WTC11 (cell line): ENCODE data around the gene VILL. TPM values are rescaled to one million over a fixed set of nuclear protein-coding genes. Genes with fewer than 3 reads are reported as not detected.

Experiments
- CBFB ChIP-seq: sonication (generic); formaldehyde crosslinking; IDR thresholded peaks from 2 replicates; pipeline ENCODE4 v1.8.1; 2022; ENCODE audit warnings: mild to moderate bottlenecking, low read depth, missing genetic modification reagents
- CREB1 ChIP-seq: sonication (generic); formaldehyde crosslinking; IDR thresholded peaks from 2 replicates; pipeline ENCODE4 v1.8.0; 2023; ENCODE audit warnings: mild to moderate bottlenecking, missing genetic modification reagents
- CREM ChIP-seq: sonication (generic); formaldehyde crosslinking; IDR thresholded peaks from 2 replicates; pipeline ENCODE4 v1.8.1; 2022; ENCODE audit warnings: mild to moderate bottlenecking, missing genetic modification reagents, moderate library complexity
- ETV6 ChIP-seq: sonication (generic); formaldehyde crosslinking; IDR thresholded peaks from 2 replicates; pipeline ENCODE4 v1.8.1; 2022; ENCODE audit warnings: mild to moderate bottlenecking, missing genetic modification reagents
- FOXJ3 ChIP-seq: sonication (generic); formaldehyde crosslinking; IDR thresholded peaks from 2 replicates; pipeline ENCODE4 v1.9.0; 2021; ENCODE audit warnings: missing genetic modification reagents, mild to moderate bottlenecking, borderline replicate concordance
- FOXP1 ChIP-seq: sonication (generic); formaldehyde crosslinking; IDR thresholded peaks from 2 replicates; pipeline ENCODE4 v1.8.0; 2022; ENCODE audit warnings: missing genetic modification reagents, mild to moderate bottlenecking, moderate library complexity, borderline replicate concordance
- HMGA2 ChIP-seq: fragments of 250-450 bp; sonication (Bioruptor Pico); IDR thresholded peaks from 2 replicates; pipeline ENCODE4 v1.4.0; 2021; ENCODE audit warnings: mild to moderate bottlenecking, moderate library complexity
- JUN ChIP-seq: sonication (generic); formaldehyde crosslinking; IDR thresholded peaks from 2 replicates; pipeline ENCODE4 v1.8.0; 2023; ENCODE audit warnings: mild to moderate bottlenecking, missing genetic modification reagents
- NFYB ChIP-seq: sonication (generic); formaldehyde crosslinking; conservative IDR thresholded peaks from 2 replicates; pipeline ENCODE4 v1.8.0; 2022; ENCODE audit warnings: low read depth, missing genetic modification reagents
- NR1H2 ChIP-seq: sonication (generic); formaldehyde crosslinking; IDR thresholded peaks from 2 replicates; pipeline ENCODE4 v1.9.0; 2021; ENCODE audit warnings: mild to moderate bottlenecking, moderate library complexity, missing genetic modification reagents
- TEAD4 ChIP-seq: sonication (generic); formaldehyde crosslinking; IDR thresholded peaks from 2 replicates; pipeline ENCODE4 v1.8.0; 2022; ENCODE audit warnings: mild to moderate bottlenecking, missing genetic modification reagents
- ZBTB21 ChIP-seq: sonication (generic); formaldehyde crosslinking; IDR thresholded peaks from 2 replicates; pipeline ENCODE4 v1.8.1; 2023; ENCODE audit warnings: mild to moderate bottlenecking, missing genetic modification reagents, borderline replicate concordance
- ZNF121 ChIP-seq: sonication (generic); formaldehyde crosslinking; IDR thresholded peaks from 2 replicates; pipeline ENCODE4 v1.8.0; 2023; ENCODE audit warnings: missing genetic modification reagents
- ZNF396 ChIP-seq: fragments of 250-450 bp; sonication (Bioruptor Pico); IDR thresholded peaks from 2 replicates; pipeline ENCODE4 v1.8.0; 2021; ENCODE audit warnings: mild to moderate bottlenecking, moderate library complexity, borderline replicate concordance
- ZNF671 ChIP-seq: fragments of 250-450 bp; sonication (Bioruptor Pico); IDR thresholded peaks from 2 replicates; pipeline ENCODE4 v1.8.0; 2021; ENCODE audit warnings: mild to moderate bottlenecking
- total RNA-seq: library from RNA; stranded (reverse); gene quantifications from 3 replicates; pipeline ENCODE4 v1.2.3, GENCODE V29; 2021
- TF ChIP-seq, protein P1 (sequence below): sonication (generic); formaldehyde crosslinking; IDR thresholded peaks from 2 replicates; pipeline ENCODE4 v1.8.0; 2022; ENCODE audit warnings: mild to moderate bottlenecking, missing genetic modification reagents
- TF ChIP-seq, protein P2 (sequence below): sonication (generic); formaldehyde crosslinking; IDR thresholded peaks from 2 replicates; pipeline ENCODE4 v1.8.1; 2023; ENCODE audit warnings: mild to moderate bottlenecking, missing genetic modification reagents, borderline replicate concordance
- TF ChIP-seq, protein P3 (sequence below): sonication (generic); formaldehyde crosslinking; IDR thresholded peaks from 2 replicates; pipeline ENCODE4 v1.8.0; 2022; ENCODE audit warnings: missing genetic modification reagents
- TF ChIP-seq, protein P4 (sequence below): sonication (generic); formaldehyde crosslinking; IDR thresholded peaks from 2 replicates; pipeline ENCODE4 v1.8.0; 2023; ENCODE audit warnings: missing genetic modification reagents, mild to moderate bottlenecking, borderline replicate concordance
- TF ChIP-seq, protein P5 (sequence below): sonication (generic); formaldehyde crosslinking; IDR thresholded peaks from 2 replicates; pipeline ENCODE4 v1.8.1; 2023; ENCODE audit warnings: mild to moderate bottlenecking, moderate library complexity, missing genetic modification reagents
- TF ChIP-seq, protein P6 (sequence below): sonication (generic); formaldehyde crosslinking; IDR thresholded peaks from 2 replicates; pipeline ENCODE4 v1.8.1; 2022; ENCODE audit warnings: low read depth, missing genetic modification reagents, borderline replicate concordance

Gene VILL
- total RNA-seq, 1 experiment from 2014 or later = 4.7 TPM

DNA sequence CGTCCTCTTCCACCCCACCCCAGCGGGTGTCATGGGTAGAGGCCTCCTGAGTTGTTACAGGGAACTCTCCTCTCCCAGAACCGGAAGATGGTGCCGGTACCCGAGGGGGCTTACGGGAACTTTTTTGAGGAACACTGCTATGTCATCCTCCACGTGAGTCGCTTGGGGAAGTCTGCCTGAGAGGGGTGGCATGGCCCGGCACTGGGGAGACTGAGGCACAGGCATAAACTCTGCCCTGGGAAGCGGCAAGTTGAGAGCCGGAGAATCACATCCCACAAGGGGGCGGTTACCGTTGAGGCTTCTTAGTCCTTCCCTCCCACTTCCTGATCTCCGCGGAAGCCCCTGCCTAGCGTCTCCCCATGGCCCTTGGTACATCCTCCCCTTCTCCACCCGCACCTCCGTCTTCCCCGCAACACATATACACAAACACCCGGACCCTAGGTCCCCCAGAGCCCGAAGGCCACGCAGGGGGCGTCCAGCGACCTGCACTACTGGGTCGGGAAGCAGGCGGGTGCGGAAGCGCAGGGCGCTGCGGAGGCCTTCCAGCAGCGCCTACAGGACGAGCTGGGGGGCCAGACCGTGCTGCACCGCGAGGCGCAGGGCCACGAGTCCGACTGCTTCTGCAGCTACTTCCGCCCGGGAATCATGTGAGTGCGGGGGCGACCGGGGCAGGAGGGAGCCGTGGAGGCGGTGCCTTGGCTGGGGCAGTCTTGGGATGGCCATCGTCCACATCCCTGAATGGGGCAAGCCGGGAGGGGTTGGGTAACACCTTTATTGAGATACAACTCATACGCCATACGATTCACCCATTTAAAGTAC, 3.4 kb downstream of the VILL start (continued):
- TF ChIP-seq ZNF671 (CRISPR knock-in tag) = no peak
- TF ChIP-seq, protein P1, sequence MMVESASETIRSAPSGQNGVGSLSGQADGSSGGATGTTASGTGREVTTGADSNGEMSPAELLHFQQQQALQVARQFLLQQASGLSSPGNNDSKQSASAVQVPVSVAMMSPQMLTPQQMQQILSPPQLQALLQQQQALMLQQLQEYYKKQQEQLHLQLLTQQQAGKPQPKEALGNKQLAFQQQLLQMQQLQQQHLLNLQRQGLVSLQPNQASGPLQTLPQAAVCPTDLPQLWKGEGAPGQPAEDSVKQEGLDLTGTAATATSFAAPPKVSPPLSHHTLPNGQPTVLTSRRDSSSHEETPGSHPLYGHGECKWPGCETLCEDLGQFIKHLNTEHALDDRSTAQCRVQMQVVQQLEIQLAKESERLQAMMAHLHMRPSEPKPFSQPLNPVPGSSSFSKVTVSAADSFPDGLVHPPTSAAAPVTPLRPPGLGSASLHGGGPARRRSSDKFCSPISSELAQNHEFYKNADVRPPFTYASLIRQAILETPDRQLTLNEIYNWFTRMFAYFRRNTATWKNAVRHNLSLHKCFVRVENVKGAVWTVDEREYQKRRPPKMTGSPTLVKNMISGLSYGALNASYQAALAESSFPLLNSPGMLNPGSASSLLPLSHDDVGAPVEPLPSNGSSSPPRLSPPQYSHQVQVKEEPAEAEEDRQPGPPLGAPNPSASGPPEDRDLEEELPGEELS (CRISPR knock-in tag) = peak; percentile 83; the same call in 1 of the 2 replicates
- TF ChIP-seq ZNF121 (CRISPR knock-in tag) = no peak
- no peak for TF ChIP-seq HMGA2 (CRISPR knock-in tag)
- no peak for TF ChIP-seq NR1H2
- TF ChIP-seq, protein P2, sequence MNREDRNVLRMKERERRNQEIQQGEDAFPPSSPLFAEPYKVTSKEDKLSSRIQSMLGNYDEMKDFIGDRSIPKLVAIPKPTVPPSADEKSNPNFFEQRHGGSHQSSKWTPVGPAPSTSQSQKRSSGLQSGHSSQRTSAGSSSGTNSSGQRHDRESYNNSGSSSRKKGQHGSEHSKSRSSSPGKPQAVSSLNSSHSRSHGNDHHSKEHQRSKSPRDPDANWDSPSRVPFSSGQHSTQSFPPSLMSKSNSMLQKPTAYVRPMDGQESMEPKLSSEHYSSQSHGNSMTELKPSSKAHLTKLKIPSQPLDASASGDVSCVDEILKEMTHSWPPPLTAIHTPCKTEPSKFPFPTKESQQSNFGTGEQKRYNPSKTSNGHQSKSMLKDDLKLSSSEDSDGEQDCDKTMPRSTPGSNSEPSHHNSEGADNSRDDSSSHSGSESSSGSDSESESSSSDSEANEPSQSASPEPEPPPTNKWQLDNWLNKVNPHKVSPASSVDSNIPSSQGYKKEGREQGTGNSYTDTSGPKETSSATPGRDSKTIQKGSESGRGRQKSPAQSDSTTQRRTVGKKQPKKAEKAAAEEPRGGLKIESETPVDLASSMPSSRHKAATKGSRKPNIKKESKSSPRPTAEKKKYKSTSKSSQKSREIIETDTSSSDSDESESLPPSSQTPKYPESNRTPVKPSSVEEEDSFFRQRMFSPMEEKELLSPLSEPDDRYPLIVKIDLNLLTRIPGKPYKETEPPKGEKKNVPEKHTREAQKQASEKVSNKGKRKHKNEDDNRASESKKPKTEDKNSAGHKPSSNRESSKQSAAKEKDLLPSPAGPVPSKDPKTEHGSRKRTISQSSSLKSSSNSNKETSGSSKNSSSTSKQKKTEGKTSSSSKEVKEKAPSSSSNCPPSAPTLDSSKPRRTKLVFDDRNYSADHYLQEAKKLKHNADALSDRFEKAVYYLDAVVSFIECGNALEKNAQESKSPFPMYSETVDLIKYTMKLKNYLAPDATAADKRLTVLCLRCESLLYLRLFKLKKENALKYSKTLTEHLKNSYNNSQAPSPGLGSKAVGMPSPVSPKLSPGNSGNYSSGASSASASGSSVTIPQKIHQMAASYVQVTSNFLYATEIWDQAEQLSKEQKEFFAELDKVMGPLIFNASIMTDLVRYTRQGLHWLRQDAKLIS (CRISPR knock-in tag) = no peak
- TF ChIP-seq FOXJ3 (CRISPR knock-in tag) = no peak
- peak; percentile 95 for TF ChIP-seq ETV6 (CRISPR knock-in tag)
- TF ChIP-seq, protein P3, sequence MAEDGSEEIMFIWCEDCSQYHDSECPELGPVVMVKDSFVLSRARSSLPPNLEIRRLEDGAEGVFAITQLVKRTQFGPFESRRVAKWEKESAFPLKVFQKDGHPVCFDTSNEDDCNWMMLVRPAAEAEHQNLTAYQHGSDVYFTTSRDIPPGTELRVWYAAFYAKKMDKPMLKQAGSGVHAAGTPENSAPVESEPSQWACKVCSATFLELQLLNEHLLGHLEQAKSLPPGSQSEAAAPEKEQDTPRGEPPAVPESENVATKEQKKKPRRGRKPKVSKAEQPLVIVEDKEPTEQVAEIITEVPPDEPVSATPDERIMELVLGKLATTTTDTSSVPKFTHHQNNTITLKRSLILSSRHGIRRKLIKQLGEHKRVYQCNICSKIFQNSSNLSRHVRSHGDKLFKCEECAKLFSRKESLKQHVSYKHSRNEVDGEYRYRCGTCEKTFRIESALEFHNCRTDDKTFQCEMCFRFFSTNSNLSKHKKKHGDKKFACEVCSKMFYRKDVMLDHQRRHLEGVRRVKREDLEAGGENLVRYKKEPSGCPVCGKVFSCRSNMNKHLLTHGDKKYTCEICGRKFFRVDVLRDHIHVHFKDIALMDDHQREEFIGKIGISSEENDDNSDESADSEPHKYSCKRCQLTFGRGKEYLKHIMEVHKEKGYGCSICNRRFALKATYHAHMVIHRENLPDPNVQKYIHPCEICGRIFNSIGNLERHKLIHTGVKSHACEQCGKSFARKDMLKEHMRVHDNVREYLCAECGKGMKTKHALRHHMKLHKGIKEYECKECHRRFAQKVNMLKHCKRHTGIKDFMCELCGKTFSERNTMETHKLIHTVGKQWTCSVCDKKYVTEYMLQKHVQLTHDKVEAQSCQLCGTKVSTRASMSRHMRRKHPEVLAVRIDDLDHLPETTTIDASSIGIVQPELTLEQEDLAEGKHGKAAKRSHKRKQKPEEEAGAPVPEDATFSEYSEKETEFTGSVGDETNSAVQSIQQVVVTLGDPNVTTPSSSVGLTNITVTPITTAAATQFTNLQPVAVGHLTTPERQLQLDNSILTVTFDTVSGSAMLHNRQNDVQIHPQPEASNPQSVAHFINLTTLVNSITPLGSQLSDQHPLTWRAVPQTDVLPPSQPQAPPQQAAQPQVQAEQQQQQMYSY (CRISPR knock-in tag) = no peak
- TF ChIP-seq ZNF396 = no peak
- peak; percentile 51; the same call in 1 of the 2 replicates for TF ChIP-seq FOXP1 (CRISPR knock-in tag)
- TF ChIP-seq, protein P4, sequence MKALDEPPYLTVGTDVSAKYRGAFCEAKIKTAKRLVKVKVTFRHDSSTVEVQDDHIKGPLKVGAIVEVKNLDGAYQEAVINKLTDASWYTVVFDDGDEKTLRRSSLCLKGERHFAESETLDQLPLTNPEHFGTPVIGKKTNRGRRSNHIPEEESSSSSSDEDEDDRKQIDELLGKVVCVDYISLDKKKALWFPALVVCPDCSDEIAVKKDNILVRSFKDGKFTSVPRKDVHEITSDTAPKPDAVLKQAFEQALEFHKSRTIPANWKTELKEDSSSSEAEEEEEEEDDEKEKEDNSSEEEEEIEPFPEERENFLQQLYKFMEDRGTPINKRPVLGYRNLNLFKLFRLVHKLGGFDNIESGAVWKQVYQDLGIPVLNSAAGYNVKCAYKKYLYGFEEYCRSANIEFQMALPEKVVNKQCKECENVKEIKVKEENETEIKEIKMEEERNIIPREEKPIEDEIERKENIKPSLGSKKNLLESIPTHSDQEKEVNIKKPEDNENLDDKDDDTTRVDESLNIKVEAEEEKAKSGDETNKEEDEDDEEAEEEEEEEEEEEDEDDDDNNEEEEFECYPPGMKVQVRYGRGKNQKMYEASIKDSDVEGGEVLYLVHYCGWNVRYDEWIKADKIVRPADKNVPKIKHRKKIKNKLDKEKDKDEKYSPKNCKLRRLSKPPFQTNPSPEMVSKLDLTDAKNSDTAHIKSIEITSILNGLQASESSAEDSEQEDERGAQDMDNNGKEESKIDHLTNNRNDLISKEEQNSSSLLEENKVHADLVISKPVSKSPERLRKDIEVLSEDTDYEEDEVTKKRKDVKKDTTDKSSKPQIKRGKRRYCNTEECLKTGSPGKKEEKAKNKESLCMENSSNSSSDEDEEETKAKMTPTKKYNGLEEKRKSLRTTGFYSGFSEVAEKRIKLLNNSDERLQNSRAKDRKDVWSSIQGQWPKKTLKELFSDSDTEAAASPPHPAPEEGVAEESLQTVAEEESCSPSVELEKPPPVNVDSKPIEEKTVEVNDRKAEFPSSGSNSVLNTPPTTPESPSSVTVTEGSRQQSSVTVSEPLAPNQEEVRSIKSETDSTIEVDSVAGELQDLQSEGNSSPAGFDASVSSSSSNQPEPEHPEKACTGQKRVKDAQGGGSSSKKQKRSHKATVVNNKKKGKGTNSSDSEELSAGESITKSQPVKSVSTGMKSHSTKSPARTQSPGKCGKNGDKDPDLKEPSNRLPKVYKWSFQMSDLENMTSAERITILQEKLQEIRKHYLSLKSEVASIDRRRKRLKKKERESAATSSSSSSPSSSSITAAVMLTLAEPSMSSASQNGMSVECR (CRISPR knock-in tag) = no peak
- TF ChIP-seq, protein P5, sequence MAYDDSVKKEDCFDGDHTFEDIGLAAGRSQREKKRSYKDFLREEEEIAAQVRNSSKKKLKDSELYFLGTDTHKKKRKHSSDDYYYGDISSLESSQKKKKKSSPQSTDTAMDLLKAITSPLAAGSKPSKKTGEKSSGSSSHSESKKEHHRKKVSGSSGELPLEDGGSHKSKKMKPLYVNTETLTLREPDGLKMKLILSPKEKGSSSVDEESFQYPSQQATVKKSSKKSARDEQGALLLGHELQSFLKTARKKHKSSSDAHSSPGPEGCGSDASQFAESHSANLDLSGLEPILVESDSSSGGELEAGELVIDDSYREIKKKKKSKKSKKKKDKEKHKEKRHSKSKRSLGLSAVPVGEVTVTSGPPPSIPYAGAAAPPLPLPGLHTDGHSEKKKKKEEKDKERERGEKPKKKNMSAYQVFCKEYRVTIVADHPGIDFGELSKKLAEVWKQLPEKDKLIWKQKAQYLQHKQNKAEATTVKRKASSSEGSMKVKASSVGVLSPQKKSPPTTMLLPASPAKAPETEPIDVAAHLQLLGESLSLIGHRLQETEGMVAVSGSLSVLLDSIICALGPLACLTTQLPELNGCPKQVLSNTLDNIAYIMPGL (CRISPR knock-in tag) = peak; percentile 80; the same call in 1 of the 2 replicates
- no peak for TF ChIP-seq JUN
- TF ChIP-seq CREB1 = no peak; the same call in 1 of the 2 replicates
- no peak for TF ChIP-seq ZBTB21 (CRISPR knock-in tag)
- no peak for TF ChIP-seq CBFB (CRISPR knock-in tag)
- peak; percentile 53; the same call in 1 of the 2 replicates for TF ChIP-seq CREM (CRISPR knock-in tag)
- no peak for TF ChIP-seq NFYB (CRISPR knock-in tag)
- TF ChIP-seq TEAD4 = no peak
- TF ChIP-seq, protein P6, sequence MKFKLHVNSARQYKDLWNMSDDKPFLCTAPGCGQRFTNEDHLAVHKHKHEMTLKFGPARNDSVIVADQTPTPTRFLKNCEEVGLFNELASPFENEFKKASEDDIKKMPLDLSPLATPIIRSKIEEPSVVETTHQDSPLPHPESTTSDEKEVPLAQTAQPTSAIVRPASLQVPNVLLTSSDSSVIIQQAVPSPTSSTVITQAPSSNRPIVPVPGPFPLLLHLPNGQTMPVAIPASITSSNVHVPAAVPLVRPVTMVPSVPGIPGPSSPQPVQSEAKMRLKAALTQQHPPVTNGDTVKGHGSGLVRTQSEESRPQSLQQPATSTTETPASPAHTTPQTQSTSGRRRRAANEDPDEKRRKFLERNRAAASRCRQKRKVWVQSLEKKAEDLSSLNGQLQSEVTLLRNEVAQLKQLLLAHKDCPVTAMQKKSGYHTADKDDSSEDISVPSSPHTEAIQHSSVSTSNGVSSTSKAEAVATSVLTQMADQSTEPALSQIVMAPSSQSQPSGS (CRISPR knock-in tag) = no peak
